Psoas muscle (tissue), 8 donors: ENCODE results near the gene LPP. TPM values are rescaled to one million over a fixed set of nuclear protein-coding genes. Genes with fewer than 3 reads are reported as not detected.
A peak's percentile ranks its signal among the peaks of the same experiment; 100 is the strongest.

Experiments used
- ATAC-seq, 4 donors: fragments of 200-7000 bp; cut with Tn5 transposase; one replicate each; pipeline ENCODE4 v1.9.1; 2020; ENCODE audit warnings: moderate library complexity in 3 of 4, mild to moderate bottlenecking in 2 of 4
- DNase-seq, 2 donors: peaks; one replicate each; pipeline ENCODE4 v3.0.0-alpha.2; 2020
- H3K27ac ChIP-seq: fragments of 200-600 bp; one replicate; pipeline ENCODE4 v1.8.0; 2022
- H3K27me3 ChIP-seq, 3 donors: fragments of 200-600 bp in 1 of 3; one replicate each; pipeline versions ENCODE4 v1.6.1 to v1.8.0; 2013 to 2022; ENCODE audit warnings: low read length in 2 of 3, mild to moderate bottlenecking in 2 of 3, moderate library complexity in 1 of 3; ENCODE audit not compliant: insufficient read depth in 3 of 3
- H3K36me3 ChIP-seq, 2 donors: fragments of 200-600 bp in 1 of 2; one replicate each; pipeline versions ENCODE4 v1.6.1 to v1.8.0; 2013 to 2022; ENCODE audit warnings: low read depth in 1 of 2, mild to moderate bottlenecking in 1 of 2, moderate library complexity in 1 of 2; ENCODE audit not compliant: insufficient read depth in 1 of 2
- H3K4me1 ChIP-seq: fragments of 200-600 bp; one replicate; pipeline ENCODE4 v1.8.0; 2022
- H3K4me3 ChIP-seq: fragments of 200-600 bp; one replicate; pipeline ENCODE4 v1.8.0; 2022; ENCODE audit warnings: mild to moderate bottlenecking
- H3K9me3 ChIP-seq: fragments of 200-600 bp; one replicate; pipeline ENCODE4 v1.8.0; 2022
- CTCF ChIP-seq: fragments of 200-600 bp; IDR thresholded peaks from one replicate; pipeline ENCODE4 v1.8.0; 2022; ENCODE audit warnings: antibody characterized with exemption
- WGBS, 3 donors: extraction: QIAGEN DNeasy Blood & Tissue Kit; methylation state at CpG; one replicate each; pipeline versions ENCODE4 v1.1.6 to v1.1.7; 2013; 5-methylcytosine and 5-hydroxymethylcytosine counted together
- intact Hi-C, 2 donors: fragments of 100-400 bp; cut with DNase I; formaldehyde crosslinking; loops; one replicate each; pipeline versions ENCODE4 v1.11.0 to v1.14.2; 2022
- polyA plus RNA-seq, 3 donors: library from polyadenylated mRNA; stranded (reverse); fragments of 200-250 nt; gene quantifications; one replicate each; pipeline ENCODE4 v1.2.3, GENCODE V29; 2013
- total RNA-seq, 4 donors: library from RNA; stranded (reverse); fragmentation: NEBNext Ultra II Directional in 2 of 4; extraction: Animal tissue kit (Norgen Biotek cat#: 25700) in 2 of 4; gene quantifications; one replicate each; pipeline versions ENCODE4 v1.2.1 to v1.2.4, GENCODE V29; 2021 to 2023
- donor health status: healthy with polysubstance abuse.
- donor health status: DM: no; HTN: no; CAD: no; lungs with moderate emphysema.
- donor health status: Bipolar disorder and iron deficiency.
- donor health status: healthy.
- donor health status: DM: yes; HTN: yes; CAD: no.
- donor health status: DM: no; HTN: no; CAD: no.
- donor health status: DM: no; HTN: no; CAD: no.
- donor health status: DM: yes; HTN: yes; CAD: no.

LPP gene
- total and polyA plus RNA-seq, 7 donors, result 2.6 to 80.3 (median 42.8) TPM

- no peak overlapping the region for H3K4me3 ChIP-seq
- intact Hi-C loops, result loop anchor here in 1 of 2 donors (5.0 kb wide), 1 partner anchor 501 kb away; no protein-coding TSS in a partner anchor
Measured at GRCh38 chr3:188243124-188243795, 89.3 kb downstream of the LPP start.

GRCh38 chr3:188244395-188244861 is 90.5 kb downstream of the LPP start:
- Histone ChIP-seq H3K36me3 (no peaks in the 10 kb centered on the region), H3K27me3 (no peaks in the 10 kb centered on the region), H3K4me3 (no peak overlapping the region), H3K4me1 (peaks cover 56% of the 10 kb centered on the region), H3K9me3 (no peaks in the 10 kb centered on the region), H3K27ac (no peak overlapping the region)
- 95 to 98% (median 96%) methylated on average over 2 of the region's 2 CpGs for WGBS, 3 donors
- DNase-seq (no peak), ATAC-seq (no peak)
- TF ChIP-seq CTCF, result no peak
- intact Hi-C loops, result loop anchor here in 1 of 2 donors (5.0 kb wide), 1 partner anchor 502 kb away; no protein-coding TSS in a partner anchor

More at GRCh38 chr3:188243124-188243795, 89.3 kb downstream of the LPP start:
- no peak for ATAC-seq
- TF ChIP-seq CTCF, result no peak
- Histone ChIP-seq H3K27me3 (no peaks in the 10 kb centered on the region), H3K27ac (peak overlapping the region; percentile 91), H3K36me3 (no peaks in the 10 kb centered on the region), H3K9me3 (no peaks in the 10 kb centered on the region), H3K4me1 (peaks cover 46% of the 10 kb centered on the region)
- no peak for DNase-seq
- 75 to 83% (median 79%) methylated on average over 9 of the region's 9 CpGs for WGBS, 3 donors

GRCh38 chr3:188246905-188247304 is 92.9 kb downstream of the LPP start:
- no peak overlapping the region for H3K27ac ChIP-seq
- no peaks in the 10 kb centered on the region for H3K27me3 ChIP-seq
- ATAC-seq, result no peak
- intact Hi-C loops, result loop anchor here in 1 of 2 donors (1.0 kb wide), 1 partner anchor 10 kb away; no protein-coding TSS in a partner anchor
- H3K4me3 ChIP-seq, result no peak overlapping the region
- H3K4me1 ChIP-seq, result peaks cover 43% of the 10 kb centered on the region
- no peak for DNase-seq
- 85 to 98% (median 88%) methylated on average over 2 of the region's 2 CpGs for WGBS, 3 donors
- no peaks in the 10 kb centered on the region for H3K36me3 ChIP-seq
- no peaks in the 10 kb centered on the region for H3K9me3 ChIP-seq
- TF ChIP-seq CTCF, result no peak

GRCh38 chr3:188248036-188248561 is 94.1 kb downstream of the LPP start:
- peaks cover 32% of the 10 kb centered on the region for H3K4me1 ChIP-seq
- no peak for ATAC-seq

More at GRCh38 chr3:188248036-188248561, 94.1 kb downstream of the LPP start:
- TF ChIP-seq CTCF, result no peak
- Histone ChIP-seq H3K27me3 (no peaks in the 10 kb centered on the region), H3K27ac (no peak overlapping the region), H3K9me3 (no peaks in the 10 kb centered on the region), H3K36me3 (no peaks in the 10 kb centered on the region), H3K4me3 (no peak overlapping the region)
- intact Hi-C loops, result no loop called here
- WGBS, 3 donors, result 72 to 84% (median 75%) methylated on average over 8 of the region's 8 CpGs
- no peak for DNase-seq
